IPS-15b (cell line): ENCODE data around the gene FBLN2.

ENCODE experiments used
- H3K27me3 ChIP-seq: one replicate; pipeline ENCODE4 v1.6.1; 2013; ENCODE audit warnings: low read length; ENCODE audit not compliant: control insufficient read depth, insufficient read depth
- H3K36me3 ChIP-seq: one replicate; pipeline ENCODE4 v1.6.1; 2013; ENCODE audit warnings: low read length; ENCODE audit not compliant: control insufficient read depth, insufficient read depth
- H3K4me1 ChIP-seq: one replicate; pipeline ENCODE4 v1.6.1; 2013; ENCODE audit warnings: mild to moderate bottlenecking, low read length; ENCODE audit not compliant: control insufficient read depth, insufficient read depth
- H3K4me3 ChIP-seq: one replicate; pipeline ENCODE4 v1.5.1; 2013; ENCODE audit warnings: low read depth, low read length
- H3K9ac ChIP-seq: one replicate; pipeline ENCODE4 v1.6.1; 2013; ENCODE audit warnings: low read depth, mild to moderate bottlenecking, low read length
- H3K9me3 ChIP-seq: one replicate; pipeline ENCODE4 v1.6.1; 2013; ENCODE audit warnings: mild to moderate bottlenecking, low read length; ENCODE audit not compliant: control insufficient read depth, insufficient read depth

Gene FBLN2

DNA sequence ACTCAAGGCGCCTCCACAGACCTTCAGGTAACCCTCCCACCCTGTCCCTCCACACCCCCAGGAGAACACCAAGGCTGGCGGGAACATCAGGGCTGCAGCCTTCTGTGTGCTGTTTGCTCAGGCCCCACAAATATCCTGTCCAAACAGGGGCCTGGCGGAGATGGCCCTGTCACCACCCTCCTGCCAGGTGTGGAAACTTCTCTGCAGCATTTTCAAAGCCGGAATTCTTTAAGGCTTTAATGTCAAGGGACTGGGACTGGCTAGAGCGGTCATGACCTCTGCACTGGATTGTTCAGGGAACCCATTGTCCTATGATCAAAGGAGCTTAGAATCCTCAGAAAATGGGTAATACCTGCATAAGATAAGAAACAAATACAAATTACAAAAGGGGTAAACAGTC is 46.6 kb downstream of the FBLN2 start:
- Histone ChIP-seq H3K27me3 (no peaks in the 10 kb centered on the region), H3K36me3 (no peaks in the 10 kb centered on the region), H3K4me1 (no peaks in the 10 kb centered on the region), H3K4me3 (no peak overlapping the region), H3K9me3 (no peaks in the 10 kb centered on the region), H3K9ac (no peak overlapping the region)

DNA sequence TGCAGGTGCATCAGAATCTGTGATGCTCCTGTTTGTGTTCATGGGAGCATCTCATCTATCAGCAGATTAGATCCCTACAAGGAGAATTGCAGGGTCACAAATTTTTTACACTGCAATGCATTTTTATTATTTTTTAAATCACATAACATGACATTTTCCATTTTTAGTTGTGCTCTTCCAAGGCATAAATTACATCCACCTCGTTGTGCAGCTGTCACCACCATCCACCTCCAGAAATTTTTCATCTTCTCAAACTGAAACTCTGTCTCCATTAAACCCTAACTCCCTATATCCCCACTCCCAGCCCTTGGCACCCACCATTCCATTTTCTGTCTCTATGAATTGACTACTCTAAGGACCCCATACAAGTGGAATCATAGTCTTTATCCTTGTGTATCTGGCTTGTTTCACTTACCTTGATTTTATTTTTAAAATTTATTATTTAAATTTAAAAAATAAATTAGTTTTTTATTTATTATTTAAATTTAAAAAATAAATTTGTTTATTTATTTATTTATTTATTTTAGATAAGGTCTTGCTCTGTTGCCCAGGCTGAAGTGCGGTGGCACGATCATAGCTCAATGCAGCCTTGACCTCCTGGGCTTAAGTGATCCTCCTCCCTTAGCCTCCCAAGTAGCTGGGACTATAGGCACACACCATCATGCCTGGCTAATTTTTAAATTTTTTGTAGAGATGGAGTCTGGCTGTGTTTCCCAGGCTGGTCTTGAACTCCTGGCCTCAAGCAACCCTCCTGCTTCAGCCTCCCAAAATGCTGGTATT is 47.7 kb downstream of the FBLN2 start:
- no peak overlapping the region for H3K4me3 ChIP-seq
- no peaks in the 10 kb centered on the region for H3K27me3 ChIP-seq
- no peaks in the 10 kb centered on the region for H3K9me3 ChIP-seq

DNA sequence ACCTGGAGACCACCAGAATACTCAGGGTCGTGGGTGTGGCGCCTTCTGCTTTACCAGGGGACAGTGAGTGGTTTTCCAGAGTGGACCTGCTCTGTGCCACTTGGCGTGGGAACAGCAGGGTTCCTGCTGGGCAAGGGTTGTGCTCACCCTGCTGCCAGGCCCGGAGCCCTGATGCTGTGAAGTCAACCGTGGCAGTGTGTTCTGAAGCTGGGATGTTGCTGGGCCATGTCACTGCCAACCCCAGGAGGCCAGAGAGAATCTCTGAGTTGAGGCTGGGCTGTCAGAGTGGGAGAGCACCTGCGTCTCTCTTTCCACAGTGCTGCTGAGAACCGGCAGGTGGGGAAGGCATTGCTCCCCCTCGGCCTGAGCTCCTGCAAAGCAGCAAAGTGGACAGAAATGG is 48.7 kb downstream of the FBLN2 start:
- H3K4me1 ChIP-seq = no peaks in the 10 kb centered on the region
- no peak overlapping the region for H3K4me3 ChIP-seq
- no peak overlapping the region for H3K9ac ChIP-seq
- H3K36me3 ChIP-seq = no peaks in the 10 kb centered on the region
- H3K27me3 ChIP-seq = no peaks in the 10 kb centered on the region
- H3K9me3 ChIP-seq = no peaks in the 10 kb centered on the region

More for the DNA sequence above, 47.7 kb downstream of the FBLN2 start:
- H3K9ac ChIP-seq = no peak overlapping the region
- H3K36me3 ChIP-seq = no peaks in the 10 kb centered on the region
- H3K4me1 ChIP-seq = no peaks in the 10 kb centered on the region

DNA sequence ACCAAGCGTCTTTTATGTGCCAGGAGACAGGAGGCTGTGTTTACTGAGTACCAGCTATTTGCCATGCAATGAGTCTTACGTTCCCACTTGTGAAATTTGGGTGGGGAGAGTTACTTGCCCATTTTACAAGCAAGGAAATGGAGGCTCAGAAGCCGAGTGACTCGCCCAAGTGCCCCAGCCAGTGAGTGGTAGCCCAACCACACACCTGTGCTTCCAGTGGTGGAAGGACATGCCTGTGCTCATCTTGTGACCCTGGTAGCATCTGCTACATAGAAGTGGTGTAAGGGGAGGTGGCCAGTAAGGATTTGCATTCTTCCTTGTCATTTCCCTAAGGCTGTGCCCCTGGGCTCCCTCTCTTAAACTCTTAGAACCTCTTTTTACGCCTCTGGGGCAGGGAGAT is 49.3 kb downstream of the FBLN2 start:
- no peaks in the 10 kb centered on the region for H3K27me3 ChIP-seq
- H3K4me1 ChIP-seq = no peaks in the 10 kb centered on the region
- no peak overlapping the region for H3K9ac ChIP-seq
- H3K36me3 ChIP-seq = no peaks in the 10 kb centered on the region
- H3K9me3 ChIP-seq = no peaks in the 10 kb centered on the region
- no peak overlapping the region for H3K4me3 ChIP-seq

DNA sequence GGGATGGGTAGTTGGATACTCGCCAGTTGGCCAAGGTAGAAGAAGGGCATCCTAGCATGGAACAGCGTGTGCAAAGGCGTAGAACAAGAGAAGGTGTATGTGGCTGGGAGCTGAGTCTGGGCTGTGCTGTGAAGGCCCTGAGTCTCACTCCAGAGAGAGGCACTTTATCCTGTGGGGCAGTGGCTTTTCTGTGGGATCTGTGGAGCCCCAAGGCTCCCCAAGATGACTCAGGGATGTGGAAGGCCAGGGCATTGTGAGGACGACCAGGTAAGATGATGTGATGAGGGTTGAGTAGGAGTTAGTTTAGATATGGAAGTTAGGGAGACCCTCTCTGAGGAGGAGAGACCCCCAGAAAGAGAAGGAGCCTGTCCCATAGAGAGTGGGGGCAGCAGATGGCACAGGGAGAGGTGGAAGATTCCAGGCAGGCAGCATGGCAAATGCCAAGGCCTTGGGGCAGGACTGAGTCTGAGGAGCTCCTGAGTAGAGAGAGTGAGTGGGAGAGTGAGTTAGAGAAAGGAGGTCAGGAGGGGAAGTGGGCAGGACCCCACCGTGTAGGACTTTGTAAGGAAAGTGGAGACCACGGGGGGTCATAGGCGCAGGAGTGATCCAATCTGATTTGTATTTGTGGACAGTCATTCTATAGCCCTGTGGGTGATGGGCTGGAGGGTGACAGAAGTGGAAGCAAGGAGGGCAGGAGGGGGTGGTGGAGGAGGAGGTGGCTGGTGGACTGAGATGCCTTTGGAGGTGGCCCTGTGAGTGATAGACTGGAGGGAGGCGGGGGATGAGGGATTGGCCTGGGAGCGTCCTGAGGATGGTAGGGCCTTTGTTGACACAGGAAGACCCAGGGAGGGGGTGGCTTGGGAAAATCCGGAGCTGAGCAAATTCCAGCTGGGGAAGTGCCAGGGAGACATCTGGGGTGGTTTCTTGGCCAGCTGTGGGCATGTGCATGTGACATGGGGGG is 50.3 kb downstream of the FBLN2 start:
- H3K9me3 ChIP-seq = no peaks in the 10 kb centered on the region
- no peaks in the 10 kb centered on the region for H3K4me1 ChIP-seq
- no peak overlapping the region for H3K9ac ChIP-seq
- no peaks in the 10 kb centered on the region for H3K27me3 ChIP-seq
- no peak overlapping the region for H3K4me3 ChIP-seq
- no peaks in the 10 kb centered on the region for H3K36me3 ChIP-seq

DNA sequence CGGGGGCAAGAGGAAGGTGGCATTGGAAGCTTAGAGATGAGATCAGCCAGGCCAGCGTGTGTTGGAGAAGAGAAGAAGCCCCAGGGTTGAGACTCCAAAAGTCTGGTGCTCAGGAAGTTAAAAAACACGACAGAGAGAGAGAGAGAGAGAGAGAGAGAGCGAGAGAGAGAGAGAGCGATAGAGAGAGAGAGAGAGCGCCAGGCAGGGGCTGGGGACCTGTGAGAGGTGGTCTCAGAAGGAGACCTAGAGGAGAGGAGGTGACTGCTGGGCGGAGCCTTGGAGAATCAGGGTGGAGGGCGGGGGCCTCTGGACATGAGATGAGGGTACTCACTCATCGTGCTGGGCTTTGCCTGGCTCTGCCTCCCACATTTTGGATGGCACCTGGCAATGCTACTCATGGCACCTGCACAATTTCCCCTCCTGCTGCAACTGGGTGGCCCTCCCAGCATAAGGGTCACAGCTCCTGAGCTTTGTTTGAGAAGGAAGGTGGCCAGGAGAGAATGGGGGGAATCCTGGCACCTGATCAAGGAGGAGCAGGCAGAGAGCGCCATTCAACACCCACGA is 51.0 kb downstream of the FBLN2 start:
- no peaks in the 10 kb centered on the region for H3K36me3 ChIP-seq
- no peaks in the 10 kb centered on the region for H3K9me3 ChIP-seq
- no peaks in the 10 kb centered on the region for H3K4me1 ChIP-seq
- no peak overlapping the region for H3K9ac ChIP-seq
- H3K27me3 ChIP-seq = no peaks in the 10 kb centered on the region
- H3K4me3 ChIP-seq = no peak overlapping the region

DNA sequence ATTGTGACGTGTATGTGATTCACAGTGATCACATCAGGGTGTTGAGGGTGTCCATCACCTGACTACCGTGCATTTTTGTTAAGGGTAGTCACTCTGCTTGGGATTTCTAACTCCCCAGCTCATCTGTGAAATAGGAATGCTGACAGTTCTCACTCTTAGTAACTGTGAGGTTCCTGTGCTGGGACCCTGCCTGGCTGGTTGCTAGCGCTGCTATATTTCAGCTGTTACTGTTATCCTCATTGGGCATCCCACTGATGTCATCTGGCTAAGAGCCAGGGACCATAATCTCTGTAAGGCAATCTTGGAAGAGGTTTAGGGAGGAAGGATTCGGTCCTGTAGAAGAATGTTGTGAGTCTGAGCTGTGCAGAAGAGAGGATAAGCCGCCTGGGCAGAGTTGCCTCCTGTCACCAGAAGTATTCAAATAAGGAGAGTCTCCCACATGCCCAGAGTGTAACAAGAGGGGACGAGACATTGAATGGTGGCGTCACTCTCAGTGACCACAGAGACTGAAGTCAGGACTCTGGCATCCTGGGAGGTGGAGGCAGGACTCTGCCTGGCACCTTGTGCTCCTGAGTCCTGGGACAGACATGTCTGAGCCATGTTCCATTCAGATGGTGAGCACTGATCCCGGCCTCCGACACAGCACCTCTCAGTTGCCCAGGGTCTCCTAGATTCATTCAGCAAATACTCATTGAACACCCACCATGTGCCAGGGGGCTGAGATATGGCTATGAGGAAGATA is 52.2 kb downstream of the FBLN2 start:
- Histone ChIP-seq H3K9me3 (no peaks in the 10 kb centered on the region), H3K27me3 (no peaks in the 10 kb centered on the region), H3K4me3 (no peak overlapping the region), H3K9ac (no peak overlapping the region), H3K4me1 (no peaks in the 10 kb centered on the region), H3K36me3 (no peaks in the 10 kb centered on the region)

DNA sequence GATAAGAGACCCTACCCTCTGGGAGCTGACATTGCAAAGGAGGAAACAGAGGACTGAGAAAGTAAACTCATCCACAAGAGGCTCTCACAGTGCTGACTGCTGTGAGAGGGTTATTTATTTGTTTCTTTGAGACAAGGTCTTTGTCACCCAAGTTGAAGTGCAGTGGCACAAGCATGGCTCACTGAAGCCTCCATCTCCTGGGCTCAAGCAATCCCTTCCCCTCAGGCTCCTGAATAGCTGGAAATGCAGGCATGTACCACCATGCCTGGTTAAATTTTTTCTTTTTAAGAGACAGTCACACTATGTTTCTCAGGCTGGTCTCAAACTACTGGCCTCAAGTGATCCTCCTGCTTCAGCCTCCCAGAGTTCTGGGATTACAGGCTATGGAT is 52.8 kb downstream of the FBLN2 start:
- no peak overlapping the region for H3K9ac ChIP-seq
- H3K36me3 ChIP-seq = no peaks in the 10 kb centered on the region
- H3K27me3 ChIP-seq = no peaks in the 10 kb centered on the region
- H3K4me3 ChIP-seq = no peak overlapping the region
- H3K9me3 ChIP-seq = no peaks in the 10 kb centered on the region
- H3K4me1 ChIP-seq = no peaks in the 10 kb centered on the region

DNA sequence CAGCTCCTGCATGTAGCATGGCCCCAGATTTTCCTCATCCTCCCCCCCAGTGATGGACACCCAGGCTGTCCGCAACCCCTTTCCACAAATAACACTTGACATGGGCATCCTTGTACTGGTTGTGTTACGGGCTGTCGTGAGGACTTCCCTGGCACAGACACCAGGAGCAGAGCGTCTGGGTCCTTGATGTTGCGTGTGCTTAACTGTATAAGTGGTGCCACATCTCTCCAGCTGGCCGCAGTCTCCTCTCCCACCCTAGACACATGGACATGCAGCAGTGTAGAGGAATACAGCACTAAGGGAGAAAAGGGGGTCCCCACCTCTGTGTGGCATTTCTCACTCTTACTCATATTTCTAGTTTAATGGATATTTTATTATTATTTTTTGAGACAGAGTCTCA is 56.6 kb downstream of the FBLN2 start:
- Histone ChIP-seq H3K9ac (no peak overlapping the region), H3K4me1 (no peaks in the 10 kb centered on the region), H3K36me3 (no peaks in the 10 kb centered on the region), H3K9me3 (no peaks in the 10 kb centered on the region), H3K27me3 (no peaks in the 10 kb centered on the region), H3K4me3 (no peak overlapping the region)

DNA sequence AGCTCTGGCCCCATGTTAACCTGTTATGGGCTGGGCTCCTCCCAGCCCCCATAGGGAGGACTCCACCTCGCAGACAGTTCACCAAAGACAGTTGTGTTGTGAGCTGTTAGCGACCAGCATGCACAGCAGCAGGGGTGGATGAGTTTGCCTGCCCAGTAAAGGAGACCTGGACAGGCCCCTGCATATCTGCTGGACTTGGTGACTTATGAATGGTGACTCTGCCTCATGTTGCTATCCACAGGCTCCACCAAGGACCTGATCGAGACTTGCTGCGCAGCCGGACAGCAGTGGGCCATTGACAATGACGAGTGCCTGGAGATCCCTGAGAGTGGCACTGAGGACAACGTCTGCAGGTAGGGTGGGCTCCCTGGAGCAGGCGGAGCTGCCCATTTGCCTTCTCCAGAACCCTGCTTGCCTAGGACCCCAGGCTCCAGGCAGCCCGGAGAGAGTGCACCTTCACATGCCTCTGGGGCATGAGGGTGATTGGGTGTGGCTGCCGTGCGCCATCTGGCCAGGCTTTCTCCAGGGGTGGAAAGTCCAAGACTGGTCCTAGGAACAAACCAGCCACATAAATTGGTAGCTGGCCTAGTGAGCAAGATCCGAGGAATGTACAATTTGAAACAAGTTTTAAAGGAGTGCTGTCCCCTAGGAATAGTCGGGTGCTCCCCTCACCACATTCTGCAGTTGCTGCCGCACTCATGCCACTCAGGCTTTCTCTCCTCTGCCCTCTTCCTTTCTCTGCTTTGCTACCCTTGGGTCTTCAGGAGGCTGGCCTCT is 59.1 kb downstream of the FBLN2 start:
- no peaks in the 10 kb centered on the region for H3K9me3 ChIP-seq
- H3K27me3 ChIP-seq = no peaks in the 10 kb centered on the region
- no peak overlapping the region for H3K4me3 ChIP-seq
- no peaks in the 10 kb centered on the region for H3K4me1 ChIP-seq
- H3K9ac ChIP-seq = no peak overlapping the region
- no peaks in the 10 kb centered on the region for H3K36me3 ChIP-seq
